DOHH2 (cell line): ENCODE measurements around the gene LMOD1.

Source experiments
- H3F3A ChIP-seq: fragments of 200-600 bp; sonication (generic), shearing (Covaris generic); 2 replicates; pipeline ENCODE4 v1.6.0; 2016; ENCODE audit warnings: antibody characterized with exemption, mild to moderate bottlenecking; ENCODE audit not compliant: control insufficient read depth, insufficient read depth
- H3K27ac ChIP-seq: fragments of 200-600 bp; sonication (generic); 2 replicates; pipeline ENCODE4 v1.5.1; 2014; ENCODE audit warnings: low read depth, mild to moderate bottlenecking, low read length, moderate library complexity
- H3K27me3 ChIP-seq: fragments of 200-600 bp; sonication (generic); 2 replicates; pipeline ENCODE4 v1.6.1; 2014; ENCODE audit warnings: mild to moderate bottlenecking, low read length, mixed read lengths; ENCODE audit not compliant: control insufficient read depth
- H3K36me3 ChIP-seq: fragments of 200-600 bp; sonication (generic); 2 replicates; pipeline ENCODE4 v1.6.1; 2014; ENCODE audit warnings: mild to moderate bottlenecking, low read length, moderate library complexity, mixed read lengths; ENCODE audit not compliant: control insufficient read depth
- H3K4me1 ChIP-seq: fragments of 200-600 bp; sonication (generic); 2 replicates; pipeline ENCODE4 v1.6.1; 2014; ENCODE audit warnings: mild to moderate bottlenecking, low read length, mixed read lengths; ENCODE audit not compliant: control insufficient read depth
- H3K4me2 ChIP-seq: fragments of 200-600 bp; sonication (generic); 2 replicates; pipeline ENCODE4 v1.6.0; 2014; ENCODE audit warnings: mild to moderate bottlenecking, low read length, moderate library complexity
- H3K4me3 ChIP-seq: fragments of 200-600 bp; sonication (generic); 2 replicates; pipeline ENCODE4 v1.5.1; 2014; ENCODE audit warnings: mild to moderate bottlenecking, low read length, mixed read lengths
- H3K79me2 ChIP-seq: fragments of 200-600 bp; sonication (generic); 2 replicates; pipeline ENCODE4 v1.6.1; 2014; ENCODE audit warnings: mild to moderate bottlenecking, low read length, mixed read lengths; ENCODE audit not compliant: control insufficient read depth
- H3K9me2 ChIP-seq: fragments of 200-600 bp; sonication (generic); replicated peaks from 2 replicates; pipeline ENCODE4 v1.6.1; 2014; ENCODE audit warnings: mild to moderate bottlenecking, low read length, mixed read lengths; ENCODE audit not compliant: control insufficient read depth
- H3K9me3 ChIP-seq: fragments of 200-600 bp; sonication (generic); 2 replicates; pipeline ENCODE4 v1.6.1; 2014; ENCODE audit warnings: antibody characterized with exemption, low read length, mixed read lengths; ENCODE audit not compliant: control insufficient read depth, insufficient read depth
- H4K20me1 ChIP-seq: fragments of 200-600 bp; sonication (generic); 2 replicates; pipeline ENCODE4 v1.6.0; 2014; ENCODE audit warnings: low read depth, mild to moderate bottlenecking, antibody characterized with exemption, low read length, moderate library complexity; ENCODE audit not compliant: control insufficient read depth, insufficient read depth
- CTCF ChIP-seq: fragments of 200-600 bp; sonication (generic); IDR thresholded peaks from one replicate; pipeline ENCODE4 v1.5.1; 2014; ENCODE audit warnings: antibody characterized with exemption, mild to moderate bottlenecking, low read depth, low read length; ENCODE audit not compliant: poor library complexity, severe bottlenecking
- EZH2phosphoT487 ChIP-seq: fragments of 200-600 bp; sonication (generic); IDR thresholded peaks from 2 replicates; pipeline ENCODE4 v1.6.1; 2017; ENCODE audit warnings: borderline replicate concordance, mild to moderate bottlenecking, antibody characterized with exemption, low read length, moderate library complexity, mixed read lengths

LMOD1 gene

GRCh38 chr1:201958348-201958747, 12.0 kb upstream of the LMOD1 start:
- TF ChIP-seq CTCF (no peak), EZH2phosphoT487 (no peak)
- no peaks in the 10 kb centered on the region for H3K9me3 ChIP-seq
- H3K27me3 ChIP-seq = no peaks in the 10 kb centered on the region
- H4K20me1 ChIP-seq = no peaks in the 10 kb centered on the region
- H3K27ac ChIP-seq = no peak overlapping the region
- H3K4me3 ChIP-seq = no peak overlapping the region
- peaks cover 52% of the 10 kb centered on the region for H3K79me2 ChIP-seq
- H3F3A ChIP-seq = no peaks in the 10 kb centered on the region
- H3K4me2 ChIP-seq = no peak overlapping the region
- no peaks in the 10 kb centered on the region for H3K9me2 ChIP-seq
- peaks cover 25% of the 10 kb centered on the region for H3K4me1 ChIP-seq
- H3K36me3 ChIP-seq = peaks cover 66% of the 10 kb centered on the region

- Histone ChIP-seq H3K27ac (peak overlapping the region; percentile 37), H3F3A (no peaks in the 10 kb centered on the region), H3K36me3 (peaks cover 41% of the 10 kb centered on the region), H3K27me3 (no peaks in the 10 kb centered on the region), H3K4me1 (peaks cover 17% of the 10 kb centered on the region), H4K20me1 (no peaks in the 10 kb centered on the region), H3K9me3 (no peaks in the 10 kb centered on the region), H3K9me2 (no peaks in the 10 kb centered on the region), H3K4me2 (peak overlapping the region; percentile 82), H3K79me2 (peaks cover 47% of the 10 kb centered on the region), H3K4me3 (peak overlapping the region; percentile 87)
- TF ChIP-seq EZH2phosphoT487 = no peak
- no peak for TF ChIP-seq CTCF
Observed at GRCh38 chr1:201955729-201956143, 9.4 kb upstream of the LMOD1 start.

- TF ChIP-seq CTCF (no peak), EZH2phosphoT487 (no peak)
- no peaks in the 10 kb centered on the region for H3K27me3 ChIP-seq
- peaks cover 17% of the 10 kb centered on the region for H3K4me1 ChIP-seq
- peak within 1 kb of the TSS; percentile 87 for H3K4me3 ChIP-seq
- peaks cover 47% of the 10 kb centered on the region for H3K79me2 ChIP-seq
- H3F3A ChIP-seq = no peaks in the 10 kb centered on the region
- no peaks in the 10 kb centered on the region for H3K9me3 ChIP-seq
- no peaks in the 10 kb centered on the region for H3K9me2 ChIP-seq
- H3K4me2 ChIP-seq = peak within 1 kb of the TSS; percentile 82
- no peaks in the 10 kb centered on the region for H4K20me1 ChIP-seq
- H3K27ac ChIP-seq = peak within 1 kb of the TSS; percentile 37
- peaks cover 35% of the 10 kb centered on the region for H3K36me3 ChIP-seq
Observed at GRCh38 chr1:201955009-201955728, 8.8 kb upstream of the LMOD1 start, which contains the start of gene TIMM17A. Gene TIMM17A (plus strand): TSS chr1:201955503. CDS start chr1:201955527, 24 bp downstream.
